ENCODE results near the gene DIABLO.
"Not testable (repeated sequence)": the region's sequence is repeated elsewhere in the genome, so short reads cannot be mapped to it uniquely, and the experiment has no call there.

Gene DIABLO

GRCh38 chr12:122225683-122226365, at the start of gene DIABLO:
Gene DIABLO, minus strand, starts transcription at chr12:122226052. Its CDS starts 38 bp downstream, at chr12:122226014.
- peak; percentile 100 for DNase-seq

- DNase-seq, result no peak
Observed at GRCh38 chr12:122275459-122275858, 49.6 kb upstream of the DIABLO start.

- DNase-seq, result peak; percentile 94
Observed at GRCh38 chr12:122266230-122266901, 40.5 kb upstream of the DIABLO start, which contains the start of gene VPS33A. Gene VPS33A, minus strand, starts transcription at chr12:122266494. Its CDS starts 86 bp downstream, at chr12:122266408.

- no peak for DNase-seq
Observed at GRCh38 chr12:122265886-122266229, 40.0 kb upstream of the DIABLO start.

- DNase-seq, result no peak
Observed at GRCh38 chr12:122265476-122265875, 39.6 kb upstream of the DIABLO start.

- not testable (repeated sequence) for DNase-seq
Observed at GRCh38 chr12:122260735-122261134, 34.9 kb upstream of the DIABLO start.

- not testable (repeated sequence) for DNase-seq
Observed at GRCh38 chr12:122258939-122259338, 33.1 kb upstream of the DIABLO start.

- DNase-seq, result not testable (repeated sequence)
Observed at GRCh38 chr12:122258462-122258861, 32.6 kb upstream of the DIABLO start.

- no peak for DNase-seq
Observed at GRCh38 chr12:122250536-122250935, 24.7 kb upstream of the DIABLO start.

GRCh38 chr12:122250047-122250446, 24.2 kb upstream of the DIABLO start:
- DNase-seq, result no peak

- no peak for DNase-seq
Observed at GRCh38 chr12:122245553-122245952, 19.7 kb upstream of the DIABLO start.

- DNase-seq, result no peak
Observed at GRCh38 chr12:122244565-122245371, 18.9 kb upstream of the DIABLO start.

GRCh38 chr12:122243965-122244364, 18.1 kb upstream of the DIABLO start:
- DNase-seq, result no peak

- no peak for DNase-seq
Observed at GRCh38 chr12:122238861-122239260, 13.0 kb upstream of the DIABLO start.

GRCh38 chr12:122235741-122236140, 9.9 kb upstream of the DIABLO start:
- no peak for DNase-seq

GRCh38 chr12:122232691-122233090, 6.8 kb upstream of the DIABLO start:
- no peak for DNase-seq

- no peak for DNase-seq
Observed at GRCh38 chr12:122230798-122231197, 4.9 kb upstream of the DIABLO start.

- DNase-seq, result no peak
Observed at GRCh38 chr12:122228092-122228491, 2.2 kb upstream of the DIABLO start.

- no peak for DNase-seq
Observed at GRCh38 chr12:122227341-122227740, 1.5 kb upstream of the DIABLO start.

- no peak for DNase-seq
Observed at GRCh38 chr12:122226366-122227125, 694 bp upstream of the DIABLO start.

GRCh38 chr12:122216445-122216844, 9.4 kb downstream of the DIABLO start:
- DNase-seq, result no peak

GRCh38 chr12:122215771-122216170, 10.1 kb downstream of the DIABLO start:
- no peak for DNase-seq

All from stimulated activated CD4-positive, alpha-beta T cell treated with anti-CD3 and anti-CD28 coated beads, Interleukin-12 subunit alpha, Interleukin-12 subunit beta, amount 100 ng/mL, for 4 hours (primary cell).